GM12801 (cell line): ENCODE data around the gene GUCY1A1.

Experiments
- TF ChIP-seq, protein P1 (sequence below): IDR thresholded peaks from one replicate; pipeline ENCODE4 v1.5.1; 2011; ENCODE audit warnings: control low read depth; ENCODE audit not compliant: insufficient read length; ENCODE audit errors: extremely low read depth

GUCY1A1 gene

DNA sequence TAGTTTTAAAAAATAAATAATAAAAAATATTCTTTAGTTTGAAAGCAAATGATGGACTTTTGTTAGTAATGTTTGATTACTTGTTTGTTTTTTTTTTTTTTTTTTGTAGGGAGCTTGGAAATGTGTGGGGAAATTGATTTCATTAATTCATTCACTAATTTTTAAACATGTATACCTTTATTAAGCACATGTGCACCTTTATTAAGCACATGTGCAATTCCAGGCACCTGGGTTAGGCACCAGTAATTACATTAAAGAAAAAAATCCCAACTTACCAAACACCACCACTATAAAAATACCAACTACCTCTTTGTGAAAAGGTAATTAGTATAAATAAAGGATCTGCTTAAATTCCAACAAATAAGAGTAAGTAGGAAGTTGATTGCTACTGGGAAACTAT is 101.7 kb downstream of the GUCY1A1 start:
- TF ChIP-seq, protein P1, sequence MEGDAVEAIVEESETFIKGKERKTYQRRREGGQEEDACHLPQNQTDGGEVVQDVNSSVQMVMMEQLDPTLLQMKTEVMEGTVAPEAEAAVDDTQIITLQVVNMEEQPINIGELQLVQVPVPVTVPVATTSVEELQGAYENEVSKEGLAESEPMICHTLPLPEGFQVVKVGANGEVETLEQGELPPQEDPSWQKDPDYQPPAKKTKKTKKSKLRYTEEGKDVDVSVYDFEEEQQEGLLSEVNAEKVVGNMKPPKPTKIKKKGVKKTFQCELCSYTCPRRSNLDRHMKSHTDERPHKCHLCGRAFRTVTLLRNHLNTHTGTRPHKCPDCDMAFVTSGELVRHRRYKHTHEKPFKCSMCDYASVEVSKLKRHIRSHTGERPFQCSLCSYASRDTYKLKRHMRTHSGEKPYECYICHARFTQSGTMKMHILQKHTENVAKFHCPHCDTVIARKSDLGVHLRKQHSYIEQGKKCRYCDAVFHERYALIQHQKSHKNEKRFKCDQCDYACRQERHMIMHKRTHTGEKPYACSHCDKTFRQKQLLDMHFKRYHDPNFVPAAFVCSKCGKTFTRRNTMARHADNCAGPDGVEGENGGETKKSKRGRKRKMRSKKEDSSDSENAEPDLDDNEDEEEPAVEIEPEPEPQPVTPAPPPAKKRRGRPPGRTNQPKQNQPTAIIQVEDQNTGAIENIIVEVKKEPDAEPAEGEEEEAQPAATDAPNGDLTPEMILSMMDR = no peak

DNA sequence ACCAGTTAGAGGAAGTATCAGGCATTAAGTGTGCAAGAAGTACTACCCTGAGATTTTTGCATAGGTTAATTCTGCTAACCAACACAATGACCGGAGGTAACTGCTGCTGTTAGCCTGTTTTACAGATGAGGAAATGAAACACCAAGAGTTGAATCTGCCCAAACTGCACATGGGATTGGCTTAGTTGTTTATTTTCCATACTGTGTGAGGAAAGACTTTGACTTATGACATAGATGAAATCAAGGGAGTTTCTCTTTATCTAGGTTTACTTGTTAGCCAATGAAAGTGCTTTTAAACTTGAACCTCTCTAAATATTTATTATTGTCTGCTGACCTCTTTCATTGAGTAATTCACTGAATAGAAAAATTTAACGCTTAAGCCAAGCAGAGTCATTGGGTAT is 102.4 kb downstream of the GUCY1A1 start:
- TF ChIP-seq, protein P1 = no peak

DNA sequence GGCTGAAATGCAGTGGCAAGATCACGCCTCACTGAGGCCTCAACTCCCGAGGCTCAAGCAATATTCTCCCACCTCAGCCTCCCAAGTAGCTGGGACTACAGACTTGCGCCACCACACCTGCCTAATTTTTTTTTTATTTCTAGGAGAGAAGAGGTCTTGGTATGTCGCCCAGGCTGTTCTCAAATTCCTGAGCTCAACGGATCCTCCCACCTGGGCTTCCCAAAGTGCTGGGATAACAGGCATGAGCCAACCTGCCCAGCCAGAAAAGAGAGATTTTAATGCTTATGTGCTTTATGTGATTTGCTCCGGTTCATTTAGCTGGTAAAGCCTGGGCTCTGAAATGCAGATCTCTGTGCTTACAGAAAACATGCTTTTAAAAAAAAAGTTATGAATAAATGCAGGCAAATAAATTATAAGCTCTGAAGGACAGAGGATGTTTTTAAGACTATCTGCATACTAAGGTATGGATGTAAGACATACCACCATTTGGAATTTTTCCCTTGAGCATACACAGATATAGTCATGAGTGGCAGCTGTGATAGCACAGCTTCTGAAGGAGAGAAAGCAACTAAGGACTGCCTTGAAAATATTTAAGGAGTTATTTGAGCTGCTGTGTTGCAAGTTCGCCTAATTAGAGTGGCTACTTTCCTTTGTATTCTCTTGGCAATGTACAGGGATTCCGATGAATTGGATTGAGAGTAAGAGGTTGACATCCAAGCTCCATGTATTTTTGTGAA is 106.0 kb downstream of the GUCY1A1 start:
- TF ChIP-seq, protein P1 = no peak

DNA sequence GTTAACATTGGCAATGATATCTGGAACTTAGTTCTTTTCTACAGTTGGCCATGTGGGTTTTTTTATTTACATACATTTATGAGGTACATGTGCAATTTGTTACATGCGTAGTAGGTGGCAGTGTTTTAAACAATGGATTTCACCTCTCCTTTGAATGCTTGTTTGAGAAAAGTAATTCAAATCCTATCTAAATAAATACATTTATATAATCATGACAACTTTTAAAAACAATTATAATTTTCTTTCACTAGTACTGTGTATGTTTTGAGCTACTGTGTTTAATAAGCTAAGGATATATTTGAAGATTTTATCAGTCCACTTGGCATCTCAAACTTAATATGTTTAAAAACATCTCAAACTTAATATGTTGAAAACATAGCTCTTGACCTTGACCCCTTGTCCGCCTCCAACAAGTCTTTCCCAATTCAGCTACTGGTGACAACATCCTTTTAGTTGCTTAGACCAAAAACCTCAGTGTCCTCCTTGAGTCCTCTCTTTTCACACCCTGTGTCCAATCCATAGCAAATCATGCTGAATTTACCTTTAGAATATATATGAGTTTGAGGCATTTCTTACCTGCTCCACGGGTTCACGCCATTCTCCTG is 106.7 kb downstream of the GUCY1A1 start:
- TF ChIP-seq, protein P1 = no peak

DNA sequence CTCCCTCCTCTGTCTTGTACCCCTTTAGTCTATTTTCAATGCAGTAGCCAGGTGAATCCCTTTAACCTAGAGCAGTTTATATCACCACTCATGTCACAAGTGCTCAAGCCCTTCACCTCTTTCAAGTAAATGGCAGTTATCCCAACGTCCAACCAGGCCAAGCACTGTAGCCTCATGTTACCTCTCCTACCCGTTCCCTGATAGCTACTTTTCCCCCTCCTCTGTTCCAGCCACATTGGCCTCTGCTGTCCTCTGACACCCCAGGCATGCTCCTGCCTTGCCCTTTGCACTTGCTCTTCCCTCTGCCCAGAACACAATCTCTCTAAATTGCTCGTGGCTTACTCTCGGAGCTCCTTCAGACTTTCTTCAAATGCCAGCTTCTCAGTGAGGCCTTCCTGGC is 107.4 kb downstream of the GUCY1A1 start:
- TF ChIP-seq, protein P1 = no peak

DNA sequence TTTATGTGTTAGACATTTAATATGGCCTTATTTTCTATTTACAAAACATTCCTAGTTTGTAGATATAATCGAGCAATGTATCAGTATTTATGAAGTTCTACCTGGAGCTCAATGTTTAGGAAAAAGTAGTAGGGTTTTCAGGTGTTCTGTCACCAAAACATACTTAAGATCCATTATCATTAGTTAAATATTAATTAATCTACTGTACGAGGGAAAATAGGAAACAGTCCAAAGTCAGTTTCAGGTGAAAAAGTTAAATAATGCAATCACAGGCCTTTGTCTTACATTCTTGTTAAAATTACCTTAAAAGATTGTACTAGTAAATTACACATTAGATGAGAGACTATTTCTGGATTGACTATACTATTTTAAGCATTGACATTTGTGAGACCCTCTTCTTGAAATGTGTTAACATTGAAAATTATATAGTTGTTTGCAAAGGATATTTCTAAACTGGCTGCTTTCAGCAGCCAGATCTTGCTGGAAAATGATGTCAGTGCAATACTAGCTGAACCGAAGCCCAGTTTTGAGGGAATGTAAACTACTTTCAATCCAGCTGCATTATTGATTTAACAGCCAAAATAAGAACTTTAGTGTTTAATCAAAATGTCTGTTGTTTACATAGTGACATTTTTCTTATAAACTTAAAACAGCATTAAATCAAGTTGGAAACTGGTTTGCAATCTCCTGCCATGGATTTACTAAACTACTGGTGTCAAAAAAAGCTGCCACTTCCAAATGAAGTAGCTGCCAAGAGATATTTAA is 111.5 kb downstream of the GUCY1A1 start:
- TF ChIP-seq, protein P1 = no peak

DNA sequence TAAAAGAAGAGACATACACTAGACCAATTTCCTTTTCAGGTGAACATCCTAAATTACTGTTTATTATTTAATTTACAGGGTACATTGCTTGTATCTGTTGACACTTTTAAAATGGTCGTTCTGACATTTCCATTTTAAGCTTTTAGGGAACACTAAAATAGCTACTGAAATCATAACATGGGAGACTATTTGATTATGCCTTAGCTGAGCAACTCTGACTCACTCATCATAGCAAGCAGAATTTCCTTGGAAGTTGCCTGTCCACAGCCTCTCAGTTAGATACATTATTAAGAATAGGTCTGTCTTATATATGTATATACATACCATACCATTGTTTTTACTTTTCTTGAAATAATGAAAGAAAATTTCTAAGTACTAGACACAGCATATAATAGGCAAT is 114.1 kb downstream of the GUCY1A1 start:
- TF ChIP-seq, protein P1 = no peak
